HG02885 (cell line): ENCODE data around the gene NECTIN1.

ENCODE experiments used
- ATAC-seq: cut with Tn5 transposase; IDR thresholded peaks from one replicate; pipeline ENCODE4 v1.9.1; 2021; ENCODE audit warnings: mild to moderate bottlenecking; ENCODE audit not compliant: unreplicated experiment, poor library complexity

NECTIN1 gene

GRCh38 chr11:119728651-119729580 lies at the start of gene NECTIN1:
Gene NECTIN1 (minus strand): TSS chr11:119729200. CDS start chr11:119728553, 647 bp downstream.
- ATAC-seq = peak; percentile 83

- no peak for ATAC-seq
These were observed 49.6 kb upstream of the NECTIN1 start for GRCh38 chr11:119778391-119779194.

DNA sequence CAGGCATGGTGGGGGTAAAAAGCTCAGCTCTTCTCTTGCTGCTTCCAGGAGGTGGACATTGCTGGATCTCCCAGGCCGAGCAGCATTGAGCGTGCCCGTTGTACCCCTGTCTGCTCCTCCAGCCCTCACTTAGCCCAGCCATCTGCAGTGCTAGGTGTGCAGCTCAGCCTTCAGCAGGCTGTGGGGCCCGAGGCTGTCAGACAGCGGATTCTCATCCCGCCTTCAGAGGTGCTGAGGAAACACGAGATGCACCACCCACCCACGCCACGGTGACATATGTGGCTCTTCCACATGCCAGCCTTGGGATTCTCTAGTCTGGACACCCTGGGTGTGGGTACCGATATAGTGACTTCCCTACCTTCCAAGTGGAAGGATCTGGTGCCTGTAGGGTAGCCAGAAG lies 48.9 kb upstream of the NECTIN1 start:
- ATAC-seq = no peak

- ATAC-seq = no peak
These were observed 47.7 kb upstream of the NECTIN1 start for GRCh38 chr11:119776651-119777050.

GRCh38 chr11:119776031-119776636 lies 47.1 kb upstream of the NECTIN1 start:
- no peak for ATAC-seq

DNA sequence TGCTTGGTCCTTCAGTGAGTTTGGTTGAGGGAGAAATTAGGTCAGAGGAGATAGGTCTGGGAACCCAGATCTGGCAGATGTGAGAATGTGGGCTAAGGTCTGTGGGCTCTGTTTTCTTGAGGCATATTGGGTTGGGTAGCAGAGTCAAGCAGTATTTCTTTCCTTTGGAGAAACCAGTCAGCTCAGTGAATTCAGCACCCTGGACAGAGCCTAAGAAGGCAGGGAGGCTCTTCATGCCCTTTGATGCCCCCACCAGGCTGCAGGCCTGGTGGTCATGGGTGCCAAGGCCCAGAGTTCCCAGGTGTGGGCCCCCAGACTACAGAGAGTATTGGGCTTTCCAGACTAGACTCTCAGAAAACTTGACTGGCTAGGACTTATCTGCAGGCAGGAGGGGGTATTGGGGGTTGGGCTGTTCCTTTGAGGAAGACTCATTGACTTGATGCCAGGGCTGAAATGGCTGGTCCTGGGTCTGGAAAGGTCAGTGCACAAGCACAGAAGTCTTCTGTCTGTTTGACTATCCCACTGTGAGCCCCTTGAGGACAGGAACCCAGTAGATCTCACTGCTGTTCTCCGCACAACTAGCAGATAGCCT lies 45.3 kb upstream of the NECTIN1 start:
- ATAC-seq = no peak

GRCh38 chr11:119772641-119773415 lies 43.8 kb upstream of the NECTIN1 start:
- no peak for ATAC-seq

GRCh38 chr11:119772076-119772475 lies 43.1 kb upstream of the NECTIN1 start:
- no peak for ATAC-seq

DNA sequence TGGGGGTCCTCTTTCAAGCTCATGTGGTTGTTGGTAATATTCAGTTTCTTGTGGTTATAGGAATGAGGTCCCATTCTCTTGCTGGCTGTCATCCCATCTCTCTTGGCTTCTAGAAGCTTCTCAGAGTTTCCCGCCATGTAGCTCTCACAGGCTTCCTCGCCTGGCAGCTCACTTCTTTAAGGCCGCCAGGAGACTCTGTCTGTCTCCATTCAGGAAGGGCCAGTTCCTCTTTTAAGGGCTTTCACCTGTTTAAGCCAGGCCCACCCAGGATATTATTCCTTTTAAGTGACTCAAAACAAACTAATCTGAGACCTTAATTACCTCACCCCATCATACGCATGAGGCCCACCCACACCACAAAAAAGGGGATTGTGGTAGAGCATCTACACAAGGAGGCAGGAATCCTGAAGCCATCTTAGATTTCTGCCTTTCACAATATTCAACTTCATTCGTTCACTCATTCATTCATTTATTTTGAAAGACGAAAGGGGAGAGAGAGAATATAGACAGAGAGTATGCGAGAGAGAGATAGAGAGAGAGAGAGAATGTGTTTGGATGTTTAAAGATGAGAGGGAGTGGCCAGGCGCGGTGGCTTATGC lies 42.3 kb upstream of the NECTIN1 start:
- ATAC-seq = no peak

DNA sequence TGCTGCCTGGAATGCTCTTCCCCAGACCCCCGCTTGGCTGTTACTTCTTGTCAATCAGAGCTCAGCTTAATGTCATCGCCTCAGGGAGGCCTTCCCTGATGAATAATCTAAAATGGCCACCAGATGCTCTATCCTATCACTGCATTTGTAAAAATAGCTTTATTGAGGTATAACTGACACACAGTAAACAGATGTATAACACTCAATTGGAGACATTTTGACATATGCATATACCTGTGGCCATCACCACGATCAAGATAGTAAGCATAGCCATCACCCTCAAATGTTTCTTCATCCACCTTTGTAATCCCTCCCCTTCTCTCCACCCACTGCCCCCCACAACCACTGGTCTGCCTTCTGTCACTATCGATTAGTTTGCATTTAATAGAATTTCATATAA lies 36.6 kb upstream of the NECTIN1 start:
- no peak for ATAC-seq

DNA sequence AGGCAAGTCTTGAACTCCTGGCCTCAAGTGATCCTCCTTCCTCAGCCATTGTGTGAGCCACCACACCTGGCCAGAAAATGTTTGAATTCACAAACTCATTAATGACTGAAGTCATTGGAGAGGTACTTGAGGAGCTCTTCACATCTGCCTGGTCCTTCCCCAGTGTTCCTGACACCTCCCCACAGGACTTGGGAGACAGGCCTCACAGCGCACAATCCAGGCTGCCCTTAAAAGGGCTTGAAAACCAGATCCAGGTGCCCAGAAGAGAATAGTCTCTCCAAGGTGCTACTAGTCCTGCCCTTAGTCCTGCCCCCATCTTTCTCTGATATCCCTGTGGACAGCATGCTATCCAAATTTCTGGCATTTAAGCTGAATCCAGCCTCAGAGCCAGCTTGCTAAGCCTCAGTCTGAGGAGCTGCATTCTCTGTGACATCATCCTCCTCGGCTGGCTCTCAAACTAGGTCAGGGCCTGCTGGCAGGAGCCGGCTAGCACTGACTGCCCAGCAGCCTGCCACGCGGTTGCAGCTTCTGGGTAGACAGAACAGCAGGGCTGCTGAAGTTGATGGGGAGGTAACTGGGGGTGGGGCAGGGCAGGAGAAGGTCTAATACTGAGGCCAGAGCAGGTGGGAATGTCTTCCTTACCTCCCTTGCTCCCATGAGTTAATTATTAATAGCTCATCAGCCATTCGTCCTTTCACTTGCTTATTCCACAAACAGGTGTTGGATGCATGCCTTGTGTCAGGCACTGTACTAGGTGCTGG lies 35.3 kb upstream of the NECTIN1 start:
- no peak for ATAC-seq

DNA sequence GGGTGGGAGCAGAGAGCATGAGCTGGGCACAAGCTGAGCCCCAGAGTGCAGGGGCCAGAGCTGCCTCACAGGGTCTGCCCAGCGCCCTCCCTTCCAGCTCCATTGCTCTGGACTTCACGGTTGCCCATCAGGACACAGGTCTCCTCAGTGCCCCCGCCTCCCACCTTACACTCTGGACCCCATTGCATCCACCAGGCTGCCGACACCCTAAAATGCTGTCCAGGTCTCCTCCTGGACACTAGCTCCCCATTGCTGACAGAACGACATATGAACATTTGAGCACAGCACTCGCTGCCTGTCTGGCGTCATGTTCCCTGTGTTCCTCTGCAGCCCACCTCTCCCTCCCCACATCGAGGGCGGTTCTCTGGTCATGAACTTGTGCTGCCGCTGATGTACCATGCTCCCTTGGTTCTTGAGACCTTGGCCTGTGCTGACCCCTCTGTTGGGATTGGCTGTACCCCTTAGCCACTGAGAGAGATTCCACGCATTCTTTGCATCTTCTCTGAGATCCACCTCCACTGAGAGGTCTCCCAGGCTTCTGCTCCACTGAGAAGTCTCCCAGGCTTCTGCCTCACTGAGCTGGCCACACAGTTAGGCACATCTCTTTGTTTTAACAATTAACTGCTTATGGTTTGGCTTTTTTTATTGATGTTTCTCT lies 34.2 kb upstream of the NECTIN1 start:
- ATAC-seq = no peak

- no peak for ATAC-seq
These were observed 30.9 kb upstream of the NECTIN1 start for GRCh38 chr11:119759747-119760412.

- ATAC-seq = no peak
These were observed 30.3 kb upstream of the NECTIN1 start for GRCh38 chr11:119759324-119759723.

GRCh38 chr11:119758291-119758690 lies 29.3 kb upstream of the NECTIN1 start:
- ATAC-seq = no peak

DNA sequence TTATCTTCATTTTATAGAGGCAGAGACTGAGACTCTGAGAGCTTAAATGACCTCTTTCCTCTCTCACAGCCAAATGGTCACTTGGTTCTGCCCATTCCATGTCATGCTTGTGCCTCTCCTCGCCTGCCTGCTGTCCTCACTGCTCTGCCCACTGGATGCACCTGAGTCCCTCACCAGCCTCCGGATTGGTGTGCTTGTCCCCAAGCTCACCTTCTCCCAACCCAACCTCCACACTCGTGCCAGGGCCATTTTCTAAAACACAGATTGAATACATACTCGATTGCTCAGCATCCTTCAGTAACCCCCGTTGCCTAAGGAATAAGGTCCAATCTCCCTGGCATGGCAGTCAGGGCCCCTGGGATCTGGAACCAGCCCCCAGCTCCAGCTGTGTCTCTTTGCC lies 28.4 kb upstream of the NECTIN1 start:
- ATAC-seq = no peak

- ATAC-seq = no peak
These were observed 27.3 kb upstream of the NECTIN1 start for GRCh38 chr11:119756169-119756865.
